Ovary (tissue), 9 donors: ENCODE results near the gene SLC4A7. TPM values are rescaled to one million over a fixed set of nuclear protein-coding genes. Genes with fewer than 3 reads are reported as not detected.

ENCODE experiments used
- DNase-seq, 5 donors: peaks; one replicate each; pipeline ENCODE4 v3.0.0-alpha.2; 2019 to 2020
- H3K27ac ChIP-seq, 2 donors: fragments of 200-600 bp; one replicate each; pipeline versions ENCODE4 v1.5.1 to v1.8.0; 2019 to 2022
- H3K27me3 ChIP-seq: fragments of 200-600 bp; one replicate; pipeline ENCODE4 v1.8.0; 2022
- H3K36me3 ChIP-seq: fragments of 200-600 bp; sonication (generic); one replicate; pipeline ENCODE4 v1.5.1; 2019
- H3K4me1 ChIP-seq: one replicate; pipeline ENCODE4 v1.8.1; 2013; ENCODE audit warnings: mild to moderate bottlenecking, moderate library complexity; ENCODE audit not compliant: insufficient read depth
- H3K4me3 ChIP-seq: fragments of 200-600 bp; sonication (generic); one replicate; pipeline ENCODE4 v1.5.1; 2017
- H3K9me3 ChIP-seq, 2 donors: fragments of 200-600 bp in 1 of 2; sonication (generic) in 1 of 2; one replicate each; pipeline versions ENCODE4 v1.5.1 to v1.8.1; 2013 to 2019; ENCODE audit warnings: mild to moderate bottlenecking in 1 of 2, moderate library complexity in 1 of 2
- EP300 ChIP-seq: sonication (generic); formaldehyde crosslinking; IDR thresholded peaks from one replicate; pipeline ENCODE4 v1.6.1; 2017; ENCODE audit warnings: antibody characterized with exemption
- POLR2A ChIP-seq: fragments of 450-650 bp; IDR thresholded peaks from one replicate; pipeline ENCODE4 v1.6.1; 2017; ENCODE audit warnings: antibody characterized with exemption, mild to moderate bottlenecking, moderate library complexity
- WGBS, 3 donors: extraction: QIAGEN DNeasy Blood & Tissue Kit in 1 of 3; methylation state at CpG; one replicate each; pipeline versions ENCODE4 v1.1.5 to v1.1.7; 2013 to 2017; 5-methylcytosine and 5-hydroxymethylcytosine counted together
- intact Hi-C, 4 donors: fragments of 100-400 bp; cut with DNase I; formaldehyde crosslinking; loops; one replicate each; pipeline versions ENCODE4 v1.11.0 to v1.15.1; 2022 to 2023
- polyA plus RNA-seq, 2 donors: library from polyadenylated mRNA; stranded (reverse); fragments of 200-250 nt in 1 of 2; fragments of 350-450 nt in 1 of 2; fragmentation: Illumina TruSeq in 1 of 2; extraction: RNeasy Lipid Tissue Mini Kit (QIAGEN cat#74804) in 1 of 2; gene quantifications; one replicate each; pipeline ENCODE4 v1.2.3, GENCODE V29; 2013 to 2014
- total RNA-seq, 7 donors: library from RNA; depleted of rRNA in 2 of 7; stranded (reverse); fragments of >200 nt in 2 of 7; fragmentation: NEBNext Ultra II Directional in 3 of 7; extraction: Animal tissue kit (Norgen Biotek cat#: 25700) in 3 of 7; gene quantifications; one replicate each; pipeline versions ENCODE4 v1.1.0 to v1.2.4, GENCODE V29; 2016 to 2023
- TF ChIP-seq, protein P1 (sequence below), 3 donors: fragments of 450-650 bp in 2 of 3; fragments of 200-600 bp in 1 of 3; IDR thresholded peaks; one replicate each; pipeline versions ENCODE4 v1.5.1 to v1.8.0; 2016 to 2022; ENCODE audit warnings: antibody characterized with exemption in 3 of 3, mild to moderate bottlenecking in 1 of 3
- donor health status: DM: no; HTN: no; CAD: no; lungs with moderate emphysema.
- donor health status: DM: no; HTN: no; CAD: no.
- donor health status: Bipolar disorder and iron deficiency.
- donor health status: DM: yes; HTN: yes; CAD: no.
- donor health status: DM: no; HTN: no; CAD: no.
- donor health status: DM: yes; HTN: yes; CAD: no.

SLC4A7 gene
- total and polyA plus RNA-seq, 9 donors: 4.5 to 26.7 (median 22.7) TPM

GRCh38 chr3:27511724-27512422 is 27.7 kb upstream of the SLC4A7 start:
- H3K27ac ChIP-seq: no peak overlapping the region
- H3K36me3 ChIP-seq: no peaks in the 10 kb centered on the region
- no peak for DNase-seq
- H3K4me1 ChIP-seq: no peaks in the 10 kb centered on the region
- H3K9me3 ChIP-seq: no peaks in the 10 kb centered on the region
- H3K4me3 ChIP-seq: no peak overlapping the region
- H3K27me3 ChIP-seq: no peaks in the 10 kb centered on the region
- intact Hi-C loops: no loop called here
- whole genome bisulfite sequencing, 3 donors: 64 to 67% (median 66%) methylated on average over 5 of the region's 5 CpGs
- TF ChIP-seq POLR2A (no peak), EP300 (no peak)
- TF ChIP-seq, protein P1, sequence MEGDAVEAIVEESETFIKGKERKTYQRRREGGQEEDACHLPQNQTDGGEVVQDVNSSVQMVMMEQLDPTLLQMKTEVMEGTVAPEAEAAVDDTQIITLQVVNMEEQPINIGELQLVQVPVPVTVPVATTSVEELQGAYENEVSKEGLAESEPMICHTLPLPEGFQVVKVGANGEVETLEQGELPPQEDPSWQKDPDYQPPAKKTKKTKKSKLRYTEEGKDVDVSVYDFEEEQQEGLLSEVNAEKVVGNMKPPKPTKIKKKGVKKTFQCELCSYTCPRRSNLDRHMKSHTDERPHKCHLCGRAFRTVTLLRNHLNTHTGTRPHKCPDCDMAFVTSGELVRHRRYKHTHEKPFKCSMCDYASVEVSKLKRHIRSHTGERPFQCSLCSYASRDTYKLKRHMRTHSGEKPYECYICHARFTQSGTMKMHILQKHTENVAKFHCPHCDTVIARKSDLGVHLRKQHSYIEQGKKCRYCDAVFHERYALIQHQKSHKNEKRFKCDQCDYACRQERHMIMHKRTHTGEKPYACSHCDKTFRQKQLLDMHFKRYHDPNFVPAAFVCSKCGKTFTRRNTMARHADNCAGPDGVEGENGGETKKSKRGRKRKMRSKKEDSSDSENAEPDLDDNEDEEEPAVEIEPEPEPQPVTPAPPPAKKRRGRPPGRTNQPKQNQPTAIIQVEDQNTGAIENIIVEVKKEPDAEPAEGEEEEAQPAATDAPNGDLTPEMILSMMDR (IDR thresholded peaks at IDR 0.05): no peak

DNA sequence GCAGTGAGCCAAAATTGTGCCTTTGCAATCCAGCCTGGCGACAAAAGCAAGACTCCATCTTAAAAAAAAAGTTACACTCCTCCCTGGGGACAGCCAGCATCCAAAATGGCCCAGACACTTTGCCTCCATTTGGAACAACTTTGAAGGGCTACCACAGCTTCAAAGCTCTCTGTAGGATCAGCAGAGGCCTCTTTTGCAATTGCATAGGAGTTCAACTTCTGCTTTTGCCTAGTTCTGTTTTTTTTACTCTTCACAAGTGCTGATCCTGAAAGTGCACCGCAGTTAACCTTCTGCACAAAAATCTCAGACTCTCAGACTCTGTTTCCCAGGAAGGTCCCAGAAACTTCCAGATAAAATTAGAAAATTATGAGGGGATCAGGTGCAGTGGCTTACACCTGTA is 25.2 kb upstream of the SLC4A7 start:
- 93 to 97% (median 96%) methylated on average over 2 of the region's 2 CpGs for WGBS, 3 donors
- TF ChIP-seq, protein P1 (IDR thresholded peaks at IDR 0.05): no peak
- TF ChIP-seq EP300: no peak
- TF ChIP-seq POLR2A: no peak
- Histone ChIP-seq H3K36me3 (no peaks in the 10 kb centered on the region), H3K27ac (no peak overlapping the region), H3K4me3 (no peak overlapping the region), H3K9me3 (no peaks in the 10 kb centered on the region), H3K27me3 (no peaks in the 10 kb centered on the region), H3K4me1 (no peaks in the 10 kb centered on the region)
- DNase-seq: no peak
- intact Hi-C loops: no loop called here

- intact Hi-C loops: no loop called here
- WGBS, 3 donors: 53 to 56% (median 56%) methylated on average over 2 of the region's 2 CpGs
- no peaks in the 10 kb centered on the region for H3K9me3 ChIP-seq
- no peaks in the 10 kb centered on the region for H3K36me3 ChIP-seq
- DNase-seq: no peak
- no peak overlapping the region for H3K27ac ChIP-seq
- TF ChIP-seq EP300 (no peak), POLR2A (no peak)
- TF ChIP-seq, protein P1 (IDR thresholded peaks at IDR 0.05): no peak
- H3K27me3 ChIP-seq: no peaks in the 10 kb centered on the region
- no peaks in the 10 kb centered on the region for H3K4me1 ChIP-seq
- H3K4me3 ChIP-seq: no peak overlapping the region
Measured at GRCh38 chr3:27508424-27508823, 24.2 kb upstream of the SLC4A7 start.

DNA sequence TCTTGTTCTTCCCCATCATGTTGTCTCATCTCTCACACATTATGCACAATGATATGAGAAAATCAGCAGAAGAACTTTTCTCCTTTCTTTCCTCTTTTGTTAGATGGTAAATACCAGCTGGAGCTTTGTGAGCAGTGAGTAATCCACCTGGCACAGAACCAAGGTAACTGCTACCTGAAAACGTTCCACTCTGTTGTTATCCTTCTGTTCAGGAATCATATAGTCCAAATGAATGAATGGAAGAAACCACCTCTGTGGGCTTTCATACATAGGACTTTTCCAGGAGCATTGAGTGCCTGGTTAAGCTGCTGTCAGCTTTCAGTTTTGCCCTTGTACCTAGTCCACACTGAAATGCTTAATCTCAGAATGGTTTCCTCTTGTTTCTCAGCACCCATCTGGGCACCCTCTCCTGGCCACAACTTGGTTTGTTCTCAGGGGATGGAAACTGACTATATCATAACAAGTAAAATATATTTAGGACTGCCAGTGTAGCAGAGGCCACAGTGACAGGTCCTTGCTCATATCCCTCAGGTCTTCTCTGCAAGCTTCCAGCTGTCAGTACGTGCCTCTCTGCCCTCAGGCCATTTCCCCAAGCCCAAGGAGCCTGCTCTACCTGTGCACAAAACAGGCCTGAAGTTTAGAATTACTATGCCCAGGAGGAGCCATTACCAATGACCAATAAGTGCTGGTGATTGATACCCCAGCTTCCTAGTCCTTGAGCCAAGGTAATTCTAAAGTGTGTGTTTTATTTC is 23.5 kb upstream of the SLC4A7 start:
- no peaks in the 10 kb centered on the region for H3K36me3 ChIP-seq
- no peak for DNase-seq
- intact Hi-C loops: no loop called here
- WGBS, 3 donors: 22 to 47% (median 43%) methylated on average over 2 of the region's 2 CpGs
- no peaks in the 10 kb centered on the region for H3K9me3 ChIP-seq
- H3K27ac ChIP-seq: no peak overlapping the region
- no peaks in the 10 kb centered on the region for H3K4me1 ChIP-seq
- TF ChIP-seq EP300 (no peak), POLR2A (no peak)
- TF ChIP-seq, protein P1 (IDR thresholded peaks at IDR 0.05): no peak
- no peaks in the 10 kb centered on the region for H3K27me3 ChIP-seq
- H3K4me3 ChIP-seq: no peak overlapping the region
